Choroid plexus epithelial cell (primary cell): Measurements from ENCODE around the gene ACTN3.

Experiments used
- DNase-seq: peaks from one replicate; pipeline ENCODE4 v3.0.0-alpha.2; 2010; ENCODE audit warnings: low read depth
- H3K4me3 ChIP-seq: 2 replicates; pipeline ENCODE4 v1.5.1; 2011; ENCODE audit warnings: low read depth, mild to moderate bottlenecking, control low read depth, low read length, moderate library complexity
- TF ChIP-seq, protein P1 (sequence below): conservative IDR thresholded peaks from 2 replicates; pipeline ENCODE4 v1.5.1; 2011; ENCODE audit warnings: low read depth, mild to moderate bottlenecking, control low read depth, inconsistent platforms, low read length, moderate library complexity

ACTN3 gene

GRCh38 chr11:66550887-66551286, 4.2 kb downstream of the ACTN3 start:
- DNase-seq: no peak
- TF ChIP-seq, protein P1, sequence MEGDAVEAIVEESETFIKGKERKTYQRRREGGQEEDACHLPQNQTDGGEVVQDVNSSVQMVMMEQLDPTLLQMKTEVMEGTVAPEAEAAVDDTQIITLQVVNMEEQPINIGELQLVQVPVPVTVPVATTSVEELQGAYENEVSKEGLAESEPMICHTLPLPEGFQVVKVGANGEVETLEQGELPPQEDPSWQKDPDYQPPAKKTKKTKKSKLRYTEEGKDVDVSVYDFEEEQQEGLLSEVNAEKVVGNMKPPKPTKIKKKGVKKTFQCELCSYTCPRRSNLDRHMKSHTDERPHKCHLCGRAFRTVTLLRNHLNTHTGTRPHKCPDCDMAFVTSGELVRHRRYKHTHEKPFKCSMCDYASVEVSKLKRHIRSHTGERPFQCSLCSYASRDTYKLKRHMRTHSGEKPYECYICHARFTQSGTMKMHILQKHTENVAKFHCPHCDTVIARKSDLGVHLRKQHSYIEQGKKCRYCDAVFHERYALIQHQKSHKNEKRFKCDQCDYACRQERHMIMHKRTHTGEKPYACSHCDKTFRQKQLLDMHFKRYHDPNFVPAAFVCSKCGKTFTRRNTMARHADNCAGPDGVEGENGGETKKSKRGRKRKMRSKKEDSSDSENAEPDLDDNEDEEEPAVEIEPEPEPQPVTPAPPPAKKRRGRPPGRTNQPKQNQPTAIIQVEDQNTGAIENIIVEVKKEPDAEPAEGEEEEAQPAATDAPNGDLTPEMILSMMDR: no peak
- no peak overlapping the region for H3K4me3 ChIP-seq

DNA sequence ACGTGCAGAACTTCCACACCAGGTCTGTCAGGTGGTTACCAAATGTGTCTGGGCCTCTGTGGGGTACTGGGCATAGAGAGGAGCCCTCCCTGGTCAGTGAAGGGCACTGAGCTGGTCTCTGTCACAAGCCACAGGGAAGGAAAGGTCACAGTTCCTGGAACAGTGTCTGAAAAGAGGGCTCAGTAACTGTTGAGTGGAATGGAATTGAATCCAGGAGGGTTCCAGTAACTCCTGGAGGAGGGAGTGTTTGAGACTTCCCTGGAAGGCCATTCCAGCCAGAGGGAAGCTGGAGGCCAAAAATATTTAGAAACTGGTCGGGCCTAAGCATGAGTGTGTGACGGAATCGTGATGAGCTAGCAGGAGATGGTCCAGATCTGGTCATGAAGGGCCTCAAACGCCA, 7.9 kb downstream of the ACTN3 start:
- TF ChIP-seq, protein P1: no peak
- DNase-seq: no peak
- H3K4me3 ChIP-seq: no peak overlapping the region

DNA sequence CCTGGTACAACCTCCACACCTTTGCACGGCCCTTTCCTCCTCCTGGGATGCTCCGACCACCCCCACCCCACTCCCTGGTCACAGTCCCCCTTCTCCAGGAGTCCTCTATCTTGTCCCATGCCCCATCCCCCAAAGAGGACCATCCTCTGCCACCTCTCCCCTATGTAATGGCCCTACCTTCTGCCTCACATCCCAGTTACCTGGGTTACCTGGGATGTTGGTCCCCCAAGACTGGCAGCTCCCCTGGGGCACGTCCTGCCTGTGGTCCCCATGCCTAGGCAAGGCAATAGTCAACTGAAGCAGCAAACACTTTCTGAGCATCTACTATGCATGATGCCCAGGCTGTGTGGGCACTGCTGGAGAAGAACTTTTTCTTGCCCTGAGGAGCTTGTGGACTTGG, 8.7 kb downstream of the ACTN3 start:
- TF ChIP-seq, protein P1: no peak
- H3K4me3 ChIP-seq: no peak overlapping the region
- DNase-seq: no peak

GRCh38 chr11:66556086-66556485, 9.4 kb downstream of the ACTN3 start:
- no peak for DNase-seq
- TF ChIP-seq, protein P1: no peak
- no peak overlapping the region for H3K4me3 ChIP-seq

- TF ChIP-seq, protein P1: no peak
- no peak overlapping the region for H3K4me3 ChIP-seq
- DNase-seq: no peak
These were observed 11.1 kb downstream of the ACTN3 start for GRCh38 chr11:66557733-66558326.

DNA sequence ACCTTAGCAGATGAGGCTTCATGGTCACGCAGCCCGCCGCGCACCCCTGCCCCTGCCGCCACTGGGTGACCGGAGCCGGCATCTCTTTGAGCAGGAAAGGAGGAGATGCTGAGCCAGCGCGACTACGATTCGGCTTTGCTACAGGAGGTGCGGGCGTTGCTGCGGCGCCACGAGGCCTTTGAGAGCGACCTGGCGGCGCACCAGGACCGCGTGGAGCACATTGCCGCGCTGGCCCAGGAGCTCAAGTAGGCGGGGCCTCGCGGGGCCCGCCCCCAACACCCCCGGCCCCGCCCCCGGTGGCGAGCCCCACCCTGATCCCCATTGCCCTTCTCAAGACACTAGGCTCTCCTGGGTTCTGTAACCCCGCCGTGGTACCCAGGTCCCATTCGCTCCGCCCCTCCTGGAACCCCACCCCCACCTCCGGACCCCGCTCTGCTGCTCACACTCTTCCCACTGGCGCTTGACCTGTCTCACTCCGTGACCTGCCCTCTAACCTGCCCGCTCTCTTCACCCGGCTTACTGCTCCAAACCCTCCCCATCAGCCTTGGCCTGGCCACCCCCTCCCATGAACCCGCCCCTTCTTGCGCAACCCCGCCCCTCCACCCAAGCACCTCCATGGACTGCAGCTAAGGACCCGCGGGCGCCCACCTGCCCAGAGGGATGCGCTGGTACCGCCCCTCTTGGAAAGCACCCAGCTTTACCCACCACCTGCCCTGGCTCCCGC, 12.6 kb downstream of the ACTN3 start:
- no peak for DNase-seq
- H3K4me3 ChIP-seq: no peak overlapping the region
- TF ChIP-seq, protein P1: no peak
